ENCODE measurements around the gene PMPCA.

Gene PMPCA

DNA sequence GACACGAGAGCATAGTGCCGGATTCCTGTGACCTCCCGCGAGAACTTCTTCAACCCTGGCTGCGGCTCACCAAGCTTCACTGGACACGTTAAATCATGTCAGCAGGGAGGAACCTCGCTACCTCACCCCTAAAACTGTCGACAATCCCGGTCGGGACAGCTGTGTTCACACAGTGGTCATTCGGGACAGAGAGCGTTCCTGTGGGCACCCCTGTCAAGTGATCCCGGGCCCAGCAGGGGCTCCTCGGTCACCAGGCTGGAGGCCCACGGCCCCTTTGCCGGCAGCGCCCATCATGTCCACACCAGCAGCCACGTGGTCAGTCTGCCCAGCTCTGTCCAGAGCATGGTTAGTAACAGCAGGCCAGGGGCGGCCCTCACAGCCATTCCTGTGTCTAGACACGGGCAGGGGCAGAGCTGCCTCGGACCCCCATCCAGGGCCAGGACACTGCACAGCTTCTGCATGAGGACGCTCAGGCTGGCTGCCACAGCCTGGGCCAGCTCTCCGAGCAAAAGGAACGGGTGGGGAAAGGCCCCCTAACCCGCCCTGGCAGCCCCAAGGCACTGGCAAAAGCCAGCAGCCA lies 25.7 kb downstream of the PMPCA start:
- DNase-seq (ENCODE audit: low read depth), result no peak

DNA sequence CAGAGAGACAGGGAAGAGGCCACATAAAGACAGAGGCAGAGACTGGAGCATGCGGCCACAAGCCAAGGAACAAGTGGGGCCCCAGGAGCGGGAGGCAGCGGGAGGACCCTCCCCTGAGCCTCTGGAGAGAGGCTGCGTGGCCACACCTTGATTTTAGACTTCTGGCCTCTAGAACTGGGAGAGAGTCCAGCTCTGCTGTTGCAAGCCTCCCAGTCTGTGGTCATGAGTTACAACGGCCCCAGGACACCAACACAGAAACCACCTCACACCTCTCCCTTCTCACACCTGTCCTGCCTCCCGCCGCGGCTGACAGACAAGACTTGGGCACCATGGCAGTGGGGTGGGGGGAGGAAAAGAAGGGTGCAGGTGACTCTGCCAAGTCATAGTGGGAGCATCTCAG lies 27.0 kb downstream of the PMPCA start:
- no peak for DNase-seq (ENCODE audit: low read depth)

DNA sequence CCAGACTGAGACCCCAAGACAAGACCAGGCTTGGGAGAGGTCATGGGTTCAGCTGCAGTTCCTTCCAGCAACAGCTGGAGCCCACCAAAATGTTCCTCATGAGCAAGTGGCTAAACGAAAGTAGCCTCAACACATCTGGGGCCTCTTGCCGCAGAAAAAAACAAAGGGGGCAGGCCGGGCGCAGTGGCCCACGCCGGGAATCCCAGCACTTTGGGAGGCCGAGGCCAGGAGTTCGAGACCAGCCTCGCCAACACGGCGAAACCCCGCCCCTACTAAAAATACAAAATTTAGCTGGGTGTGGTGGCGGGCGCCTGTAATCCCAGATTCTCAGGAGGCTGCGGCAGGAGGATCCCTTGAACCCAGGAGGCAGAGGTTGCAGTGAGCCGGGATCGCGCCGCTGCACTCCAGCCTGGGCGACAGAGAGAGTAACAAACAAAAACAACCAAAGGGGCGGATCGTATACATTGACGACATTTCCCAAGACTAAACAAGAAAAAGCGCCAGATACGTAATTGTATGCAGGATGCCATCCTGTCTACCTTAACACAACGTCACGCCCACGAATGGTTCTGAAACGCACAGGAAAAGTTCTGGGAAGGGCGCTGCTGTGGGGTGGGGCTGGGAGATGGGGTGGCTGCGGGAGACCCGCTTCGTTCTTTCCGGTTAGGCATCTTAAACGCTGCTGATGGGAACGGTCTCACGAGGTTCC lies 27.5 kb downstream of the PMPCA start:
- DNase-seq (ENCODE audit: low read depth), result no peak

DNA sequence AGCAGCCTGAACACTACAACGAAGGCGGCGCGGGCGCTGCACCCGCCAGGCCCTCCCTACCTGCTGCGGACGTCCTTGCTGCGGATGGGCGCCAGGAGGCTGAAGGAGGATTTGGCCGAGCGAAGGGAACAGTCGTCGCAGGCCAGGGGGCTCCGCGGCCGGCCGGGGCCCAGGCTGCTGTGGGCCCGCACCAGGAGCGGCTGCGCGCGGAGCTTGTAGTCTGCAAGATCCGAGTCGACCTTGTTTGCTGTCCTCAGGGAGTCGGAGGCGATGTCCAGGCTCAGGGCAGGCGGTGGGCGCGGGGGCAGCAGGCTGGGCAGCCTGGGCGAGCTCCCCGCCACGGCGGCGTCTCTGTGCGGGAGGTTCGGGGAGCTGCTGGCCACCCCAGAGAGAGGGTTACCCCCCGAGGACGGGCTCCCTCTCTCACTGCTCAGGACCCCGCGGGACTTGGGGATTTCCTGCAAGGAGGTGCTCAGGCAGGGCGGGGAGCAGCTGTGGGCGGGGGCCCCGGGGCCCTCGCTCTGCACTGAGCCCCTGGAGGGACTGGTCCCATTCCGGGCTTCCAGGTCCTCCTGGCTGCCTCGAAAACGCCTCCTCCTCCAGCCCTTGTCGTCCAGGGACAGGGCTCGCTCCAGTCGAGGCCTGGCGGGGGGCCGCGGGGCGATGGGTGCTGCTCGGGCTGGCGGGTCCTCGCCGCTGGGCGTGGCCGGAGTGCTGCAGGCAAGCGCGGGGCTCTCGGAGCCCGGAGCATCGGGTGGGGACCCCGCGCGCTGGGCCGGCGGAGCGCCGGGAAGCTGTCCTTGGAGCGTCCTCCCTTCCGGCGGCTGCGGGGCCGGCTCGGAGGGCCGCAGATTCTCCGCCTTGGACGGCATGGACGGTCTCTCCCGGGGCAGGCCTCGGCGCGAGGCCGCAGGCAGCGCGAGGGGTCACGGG lies 28.4 kb downstream of the PMPCA start:
- peak; percentile 25 for DNase-seq (ENCODE audit: low read depth)

DNA sequence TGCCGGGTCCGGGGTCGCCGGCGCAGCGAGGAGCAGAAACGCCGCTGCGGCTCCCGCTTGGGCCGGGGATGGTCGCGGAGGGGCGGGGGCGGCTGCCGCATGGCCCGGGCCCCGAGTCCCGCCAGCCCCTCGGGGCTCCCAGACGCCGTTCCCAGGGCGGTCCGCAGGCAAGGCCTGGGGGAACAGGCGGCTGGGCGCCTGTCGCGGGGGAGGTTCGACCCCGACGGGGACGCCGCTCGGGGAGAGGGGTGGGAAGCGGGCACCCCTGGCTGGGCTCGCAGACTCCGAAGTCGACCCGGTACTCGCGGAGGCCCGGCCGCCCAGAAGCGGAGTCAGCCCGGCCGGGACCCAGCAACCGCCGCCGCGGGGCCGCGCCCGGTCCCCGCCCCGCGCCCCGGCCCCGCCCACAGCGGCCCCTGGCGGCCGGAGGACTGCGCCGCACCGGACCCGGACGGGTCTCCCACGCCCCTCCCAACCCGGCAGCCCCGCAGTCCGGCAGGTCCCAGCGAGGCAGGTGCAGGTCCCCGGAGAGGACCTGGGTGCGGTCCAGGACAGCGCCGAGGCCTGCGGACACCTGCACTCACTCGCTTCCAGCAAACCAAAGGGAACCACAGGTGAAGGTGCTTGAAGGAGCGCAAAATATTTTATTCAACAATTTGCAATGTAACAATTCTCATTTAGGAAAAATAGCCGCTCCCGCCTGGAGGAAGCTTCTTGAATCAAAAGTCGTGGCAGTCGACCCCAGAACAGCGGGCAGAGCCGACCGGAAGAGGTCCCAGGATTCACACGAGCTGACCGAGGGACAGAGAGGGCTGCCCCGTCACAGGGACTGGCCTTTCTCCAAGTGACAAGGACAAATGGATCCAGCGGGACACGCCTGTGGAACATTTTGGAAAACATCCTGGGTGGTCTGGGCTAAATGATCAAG lies 29.3 kb downstream of the PMPCA start, which contains the start of gene INPP5E:
TSS of gene INPP5E (minus strand) at position 365 of the 928 bp plus-strand sequence. CDS start 426 bp downstream, outside the sequence.
- DNase-seq (ENCODE audit: low read depth), result peak; percentile 78

DNA sequence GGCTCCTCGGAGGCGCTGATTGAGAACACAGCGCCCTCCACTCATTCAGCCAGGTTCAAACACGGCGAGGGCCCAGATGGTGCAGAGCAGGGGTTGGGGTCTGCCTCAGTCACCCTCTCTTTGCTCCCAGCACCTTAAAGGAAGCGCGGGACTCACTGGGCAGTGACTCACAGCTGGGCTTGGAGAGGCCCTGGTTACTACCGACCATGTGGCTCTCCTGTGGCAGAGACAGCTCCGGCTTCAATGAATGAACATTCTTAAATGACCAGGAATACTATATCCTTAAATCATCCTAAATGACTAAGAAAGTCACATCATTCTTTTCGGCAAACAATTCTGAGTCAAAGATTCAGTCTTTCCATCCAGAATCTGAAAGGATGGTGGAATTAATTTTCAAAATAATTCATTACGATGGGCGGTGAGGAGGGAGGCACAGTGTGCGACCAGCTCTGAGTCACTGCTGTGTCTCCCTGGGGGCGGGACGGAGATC lies 30.8 kb downstream of the PMPCA start:
- no peak for DNase-seq (ENCODE audit: low read depth)

DNA sequence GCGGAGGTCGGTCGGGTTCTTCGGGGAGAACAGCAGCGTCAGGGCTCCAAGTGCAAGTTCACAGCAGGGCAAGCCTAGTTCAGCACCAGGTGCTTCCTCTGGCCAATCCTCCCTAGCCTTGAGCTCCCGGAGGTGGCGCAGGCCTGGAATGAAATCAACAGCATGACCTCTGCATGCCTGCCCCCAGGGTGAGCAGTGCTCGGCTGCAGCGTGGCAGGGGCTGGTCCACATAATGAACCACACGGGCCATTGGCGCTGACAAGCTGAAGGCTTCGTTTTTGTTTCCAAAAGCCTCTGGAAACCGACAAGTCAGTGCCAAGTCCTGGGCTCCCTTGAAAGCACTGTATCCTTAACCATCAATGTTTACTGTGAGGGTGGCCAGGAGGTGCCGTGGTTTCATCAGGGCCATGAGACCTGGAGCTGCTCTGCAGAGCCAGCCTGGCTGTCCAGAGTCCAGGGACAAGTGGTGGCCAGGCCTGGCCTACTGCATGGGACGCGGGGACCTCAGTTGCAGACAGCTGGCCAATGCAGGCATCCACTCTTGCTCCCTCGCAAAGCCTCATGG lies 31.3 kb downstream of the PMPCA start:
- no peak for DNase-seq (ENCODE audit: low read depth)

DNA sequence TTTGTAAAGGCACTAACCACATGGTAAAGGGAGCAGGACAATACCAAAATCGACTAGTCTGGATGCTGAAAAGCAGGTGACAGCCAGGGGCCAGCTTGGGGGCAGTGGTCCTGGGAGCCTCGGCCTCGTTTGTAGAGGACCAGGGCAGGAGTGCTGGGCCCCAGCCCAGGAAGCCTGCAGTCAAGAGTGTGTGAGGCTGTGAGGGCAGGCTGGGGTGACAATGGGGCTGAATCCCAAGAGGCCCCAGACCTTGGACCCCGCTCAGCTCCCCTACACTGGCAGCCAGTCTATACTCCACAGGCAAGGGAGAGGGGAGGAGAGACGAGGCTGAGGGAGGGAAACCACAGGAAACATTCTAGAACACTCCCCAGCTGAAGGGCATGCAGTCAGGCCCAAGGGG lies 31.8 kb downstream of the PMPCA start:
- no peak for DNase-seq (ENCODE audit: low read depth)

DNA sequence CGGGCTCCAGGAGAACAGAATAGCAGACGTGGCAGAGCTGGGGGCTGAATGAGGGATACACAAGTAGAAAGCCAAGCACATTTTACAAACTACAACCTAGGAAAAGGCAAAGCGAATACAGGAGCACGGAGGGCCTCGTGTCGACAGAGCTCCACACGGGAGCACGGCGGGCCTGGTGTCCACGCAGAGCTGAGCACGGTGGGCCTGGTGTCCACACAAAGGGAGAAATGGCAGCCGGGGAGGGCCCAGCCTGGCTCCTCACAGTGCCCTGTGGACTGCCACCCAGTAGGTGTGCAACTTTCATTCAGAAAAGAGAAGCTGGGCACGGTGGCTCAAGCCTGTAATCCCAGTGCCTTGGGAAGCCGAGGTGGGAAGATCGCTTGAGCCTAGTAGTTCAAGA lies 32.6 kb downstream of the PMPCA start:
- no peak for DNase-seq (ENCODE audit: low read depth)

DNA sequence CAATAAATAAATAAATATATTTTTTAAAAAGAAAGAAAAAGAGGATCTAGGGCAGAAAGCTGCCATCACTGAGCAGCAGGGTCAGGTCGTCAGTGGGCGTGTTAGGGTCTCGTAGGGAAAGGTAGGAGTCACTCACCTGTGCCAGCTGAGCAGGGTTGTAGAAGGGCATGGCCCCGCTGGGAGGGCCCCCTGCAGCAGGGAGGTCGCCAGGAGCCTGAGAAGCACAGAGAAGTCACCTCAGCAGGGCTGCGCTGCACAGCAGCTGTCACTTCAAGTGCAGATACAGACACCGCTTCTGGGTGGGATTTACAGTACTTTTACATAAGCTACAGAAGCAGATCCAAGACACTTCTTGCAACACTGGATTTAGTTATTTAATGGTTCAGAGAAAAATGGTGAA lies 33.2 kb downstream of the PMPCA start:
- no peak for DNase-seq (ENCODE audit: low read depth)

DNA sequence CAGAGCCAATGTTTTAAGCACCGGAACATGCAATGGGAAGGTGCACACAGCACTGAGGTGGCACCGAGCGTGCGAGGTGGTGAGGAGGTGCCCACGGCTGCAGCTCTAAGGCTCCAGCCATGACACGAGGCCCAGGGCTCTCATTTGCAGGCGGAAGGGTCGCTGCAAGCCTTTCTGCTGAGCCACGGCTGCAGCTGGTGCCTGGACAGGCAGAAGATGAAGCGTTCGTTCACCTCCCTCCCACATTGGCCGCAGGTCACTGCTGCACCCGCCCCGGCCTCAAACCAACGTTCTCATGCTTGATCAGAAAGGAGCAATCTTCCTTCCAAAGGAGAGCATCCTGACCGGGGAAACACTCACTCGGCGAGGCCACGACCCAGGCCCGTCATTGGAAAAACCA lies 33.6 kb downstream of the PMPCA start:
- no peak for DNase-seq (ENCODE audit: low read depth)

- no peak for DNase-seq (ENCODE audit: low read depth)
These were observed 35.3 kb downstream of the PMPCA start for GRCh38 chr9:136445799-136446198.

- DNase-seq (ENCODE audit: low read depth), result no peak
These were observed 36.8 kb downstream of the PMPCA start for GRCh38 chr9:136447173-136447778.

DNA sequence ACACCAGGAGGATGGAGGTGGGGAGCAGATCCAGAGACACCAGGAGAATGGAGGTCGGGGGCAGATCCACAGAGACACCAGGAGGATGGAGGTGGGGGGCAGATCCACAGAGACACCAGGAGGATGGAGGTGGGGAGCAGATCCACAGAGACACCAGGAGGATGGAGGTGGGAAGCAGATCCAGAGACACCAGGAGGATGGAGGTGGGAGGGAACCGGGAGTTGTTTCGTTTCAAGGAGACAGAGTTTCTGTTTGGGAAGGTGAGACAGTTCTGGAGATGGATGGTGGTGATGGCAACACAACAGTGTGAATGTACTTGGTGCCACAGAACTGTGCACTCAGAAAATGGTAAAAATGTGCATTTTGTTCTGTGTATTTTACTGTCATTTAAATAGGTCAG lies 38.2 kb downstream of the PMPCA start:
- no peak for DNase-seq (ENCODE audit: low read depth)

GRCh38 chr9:136451221-136451877 lies 40.9 kb downstream of the PMPCA start:
- no peak for DNase-seq (ENCODE audit: low read depth)

- no peak for DNase-seq (ENCODE audit: low read depth)
These were observed 42.9 kb downstream of the PMPCA start for GRCh38 chr9:136453326-136453725.

- no peak for DNase-seq (ENCODE audit: low read depth)
These were observed 43.8 kb downstream of the PMPCA start for GRCh38 chr9:136454026-136454796.

DNA sequence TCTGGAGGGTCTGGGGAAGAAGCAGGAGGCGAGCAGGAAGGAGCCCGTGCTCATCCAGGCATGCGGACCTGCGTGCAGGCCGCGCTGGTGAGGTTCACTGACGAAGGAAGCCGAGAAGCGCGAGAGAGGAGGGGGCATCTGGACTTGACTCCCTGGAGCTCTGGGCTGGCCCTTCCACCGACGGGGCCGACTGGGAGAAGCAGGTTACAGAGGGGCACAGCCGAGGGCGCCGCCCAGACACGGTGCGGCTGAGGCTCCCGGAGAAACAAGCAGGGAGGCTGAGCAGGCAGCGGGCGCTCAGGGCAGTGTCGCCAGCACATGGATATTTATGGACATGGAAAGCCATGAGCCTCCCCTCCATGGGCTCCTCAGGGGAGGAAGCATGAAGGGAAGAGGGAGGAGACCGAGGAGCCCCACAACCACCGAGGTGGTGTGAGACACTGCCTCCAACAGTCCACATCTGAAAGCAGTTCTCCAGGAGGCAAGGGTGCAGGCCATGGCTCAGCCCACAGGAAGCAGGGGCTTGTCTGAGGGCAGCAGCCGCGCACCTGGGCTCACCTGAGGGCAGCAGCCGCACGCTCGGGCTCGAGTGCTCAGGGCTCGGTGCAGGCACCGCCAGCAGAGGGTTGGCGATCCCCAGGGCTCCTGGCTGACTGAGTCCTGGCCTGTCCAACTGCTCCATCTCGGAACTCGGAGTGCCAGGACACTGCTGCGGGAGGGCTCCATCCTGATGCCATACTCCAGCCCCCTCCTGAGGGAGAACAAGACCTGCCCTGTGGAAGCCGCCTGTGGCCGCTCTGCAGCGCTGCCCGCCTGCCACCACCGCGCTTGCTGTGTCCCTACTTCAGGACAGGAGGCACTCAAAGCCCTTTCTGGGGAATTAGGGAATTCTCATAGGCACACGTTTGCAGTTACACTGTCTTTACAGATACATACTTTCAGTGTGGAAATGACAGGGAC lies 44.9 kb downstream of the PMPCA start:
- DNase-seq (ENCODE audit: low read depth), result no peak

Measured in activated gamma-delta T cell treated with anti-CD3 and anti-CD28 coated beads, Interleukin-2, amount 50 U/mL, for 16 hours (primary cell).